ENCODE results near the gene ZBTB16. TPM values are rescaled to one million over a fixed set of nuclear protein-coding genes. Genes with fewer than 3 reads are reported as not detected.

The ZBTB16 gene
- total RNA-seq, 1 experiment from 2014 or later, result 70.4 TPM

GRCh38 chr11:114180301-114181055, 121.0 kb downstream of the ZBTB16 start:
- peaks cover 7% of the 10 kb centered on the region for H3K9me3 Mint-ChIP-seq (ENCODE audit: unreplicated experiment)
- peaks cover 100% of the 10 kb centered on the region for H3K36me3 Mint-ChIP-seq (ENCODE audit: insufficient read depth, unreplicated experiment)
- H3K27ac Mint-ChIP-seq (ENCODE audit: low read depth, unreplicated experiment), result peak overlapping the region; percentile 99
- TF ChIP-seq, protein P1, sequence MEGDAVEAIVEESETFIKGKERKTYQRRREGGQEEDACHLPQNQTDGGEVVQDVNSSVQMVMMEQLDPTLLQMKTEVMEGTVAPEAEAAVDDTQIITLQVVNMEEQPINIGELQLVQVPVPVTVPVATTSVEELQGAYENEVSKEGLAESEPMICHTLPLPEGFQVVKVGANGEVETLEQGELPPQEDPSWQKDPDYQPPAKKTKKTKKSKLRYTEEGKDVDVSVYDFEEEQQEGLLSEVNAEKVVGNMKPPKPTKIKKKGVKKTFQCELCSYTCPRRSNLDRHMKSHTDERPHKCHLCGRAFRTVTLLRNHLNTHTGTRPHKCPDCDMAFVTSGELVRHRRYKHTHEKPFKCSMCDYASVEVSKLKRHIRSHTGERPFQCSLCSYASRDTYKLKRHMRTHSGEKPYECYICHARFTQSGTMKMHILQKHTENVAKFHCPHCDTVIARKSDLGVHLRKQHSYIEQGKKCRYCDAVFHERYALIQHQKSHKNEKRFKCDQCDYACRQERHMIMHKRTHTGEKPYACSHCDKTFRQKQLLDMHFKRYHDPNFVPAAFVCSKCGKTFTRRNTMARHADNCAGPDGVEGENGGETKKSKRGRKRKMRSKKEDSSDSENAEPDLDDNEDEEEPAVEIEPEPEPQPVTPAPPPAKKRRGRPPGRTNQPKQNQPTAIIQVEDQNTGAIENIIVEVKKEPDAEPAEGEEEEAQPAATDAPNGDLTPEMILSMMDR (IDR thresholded peaks at IDR 0.05; ENCODE audit: unreplicated experiment), result peak; percentile 70
- ChIA-PET POLR2A (interaction anchor here (0.7 to 33.6 kb wide), 19 partner anchors 12 to 305 kb away, joined by 3 to 1399 read pairs (median 10); partner anchors contain the start of genes NNMT and ZBTB16), CTCF (interaction anchor here (0.8 to 4.9 kb wide), 12 partner anchors 9 to 120 kb away, joined by 3 to 53 read pairs (median 4); no protein-coding TSS in a partner anchor)
- peak; percentile 61 for DNase-seq (ENCODE audit: unreplicated experiment)
- H3K27me3 Mint-ChIP-seq (ENCODE audit: insufficient read depth, unreplicated experiment), result no peaks in the 10 kb centered on the region
- no TSS peak for BruUV-seq (replicated peaks)
- peaks cover 81% of the 10 kb centered on the region for H3K4me1 Mint-ChIP-seq (ENCODE audit: insufficient read depth, unreplicated experiment)
- intact Hi-C loops (cut with micrococcal nuclease), result loop anchor here (1.0 kb wide), 2 partner anchors 121 to 144 kb away; partner anchors contain the start of gene ZBTB16
- H3K4me3 Mint-ChIP-seq (ENCODE audit: unreplicated experiment), result peak overlapping the region; percentile 74

- POLR2A ChIA-PET, result interaction anchor here (1.1 to 33.6 kb wide), 8 partner anchors 11 to 285 kb away, joined by 3 to 1399 read pairs (median 18); partner anchors contain the start of gene ZBTB16
Measured at GRCh38 chr11:114181195-114181594, 121.7 kb downstream of the ZBTB16 start.

GRCh38 chr11:114181752-114182151, 122.2 kb downstream of the ZBTB16 start:
- H3K36me3 Mint-ChIP-seq (ENCODE audit: insufficient read depth, unreplicated experiment), result peaks cover 100% of the 10 kb centered on the region
- H3K27me3 Mint-ChIP-seq (ENCODE audit: insufficient read depth, unreplicated experiment), result no peaks in the 10 kb centered on the region
- POLR2A ChIA-PET, result interaction anchor here (1.1 to 33.6 kb wide), 9 partner anchors 11 to 286 kb away, joined by 3 to 1399 read pairs (median 6); partner anchors contain the start of gene ZBTB16
- CTCF ChIA-PET, result interaction anchor here (0.6 to 4.9 kb wide), 6 partner anchors 10 to 187 kb away, joined by 3 to 53 read pairs (median 3); partner anchors contain the start of gene NNMT
- H3K4me3 Mint-ChIP-seq (ENCODE audit: unreplicated experiment), result peak overlapping the region; percentile 74
- intact Hi-C loops (cut with micrococcal nuclease), result no loop called here
- peaks cover 7% of the 10 kb centered on the region for H3K9me3 Mint-ChIP-seq (ENCODE audit: unreplicated experiment)
- TF ChIP-seq, protein P1 (IDR thresholded peaks at IDR 0.05; ENCODE audit: unreplicated experiment), result no peak
- peaks cover 81% of the 10 kb centered on the region for H3K4me1 Mint-ChIP-seq (ENCODE audit: insufficient read depth, unreplicated experiment)
- DNase-seq (ENCODE audit: unreplicated experiment), result no peak
- H3K27ac Mint-ChIP-seq (ENCODE audit: low read depth, unreplicated experiment), result peak overlapping the region; percentile 99
- BruUV-seq (replicated peaks), result no TSS peak

More at GRCh38 chr11:114181195-114181594, 121.7 kb downstream of the ZBTB16 start:
- intact Hi-C loops (cut with micrococcal nuclease), result no loop called here
- peaks cover 81% of the 10 kb centered on the region for H3K4me1 Mint-ChIP-seq (ENCODE audit: insufficient read depth, unreplicated experiment)
- H3K4me3 Mint-ChIP-seq (ENCODE audit: unreplicated experiment), result peak overlapping the region; percentile 74
- H3K9me3 Mint-ChIP-seq (ENCODE audit: unreplicated experiment), result peaks cover 7% of the 10 kb centered on the region
- peaks cover 100% of the 10 kb centered on the region for H3K36me3 Mint-ChIP-seq (ENCODE audit: insufficient read depth, unreplicated experiment)
- DNase-seq (ENCODE audit: unreplicated experiment), result no peak
- BruUV-seq (replicated peaks), result no TSS peak
- TF ChIP-seq, protein P1 (IDR thresholded peaks at IDR 0.05; ENCODE audit: unreplicated experiment), result no peak
- CTCF ChIA-PET, result interaction anchor here (0.6 to 4.9 kb wide), 13 partner anchors 10 to 186 kb away, joined by 3 to 53 read pairs (median 3); no protein-coding TSS in a partner anchor
- H3K27ac Mint-ChIP-seq (ENCODE audit: low read depth, unreplicated experiment), result peak overlapping the region; percentile 99
- no peaks in the 10 kb centered on the region for H3K27me3 Mint-ChIP-seq (ENCODE audit: insufficient read depth, unreplicated experiment)

- Mint-ChIP-seq H3K4me1 (ENCODE audit: insufficient read depth, unreplicated experiment) (peaks cover 79% of the 10 kb centered on the region), H3K27me3 (ENCODE audit: insufficient read depth, unreplicated experiment) (no peaks in the 10 kb centered on the region), H3K9me3 (ENCODE audit: unreplicated experiment) (peaks cover 7% of the 10 kb centered on the region), H3K4me3 (ENCODE audit: unreplicated experiment) (peak overlapping the region; percentile 74), H3K27ac (ENCODE audit: low read depth, unreplicated experiment) (peak overlapping the region; percentile 99), H3K36me3 (ENCODE audit: insufficient read depth, unreplicated experiment) (peaks cover 100% of the 10 kb centered on the region)
- DNase-seq (ENCODE audit: unreplicated experiment), result no peak
- POLR2A ChIA-PET, result interaction anchor here (0.9 to 33.6 kb wide), 7 partner anchors 10 to 122 kb away, joined by 3 to 1399 read pairs (median 4); no protein-coding TSS in a partner anchor
- BruUV-seq (replicated peaks), result no TSS peak
- intact Hi-C loops (cut with micrococcal nuclease), result no loop called here
- CTCF ChIA-PET, result interaction anchor here (1.0 to 4.9 kb wide), 5 partner anchors 10 to 147 kb away, joined by 3 to 53 read pairs (median 4); partner anchors contain the start of gene NNMT
- TF ChIP-seq, protein P1 (IDR thresholded peaks at IDR 0.05; ENCODE audit: unreplicated experiment), result no peak
Measured at GRCh38 chr11:114182471-114183043, 123.0 kb downstream of the ZBTB16 start.
